ENCODE results near the gene KCTD6. TPM values are rescaled to one million over a fixed set of nuclear protein-coding genes. Genes with fewer than 3 reads are reported as not detected.

KCTD6 gene
- total and polyA plus RNA-seq, 7 donors: 4.6 to 25.3 (median 12.0) TPM

GRCh38 chr3:58514405-58514804, 22.5 kb downstream of the KCTD6 start:
- no peak overlapping the region for H3K4me3 ChIP-seq
- intact Hi-C loops (cut with DNase I): no loop called here
- DNase-seq: no peak
- 93 to 96% methylated on average over 3 of the region's 3 CpGs for WGBS, 2 donors
- no peaks in the 10 kb centered on the region for H3K4me1 ChIP-seq
- TF ChIP-seq EP300 (IDR thresholded peaks at IDR 0.05) (no peak), POLR2A (IDR thresholded peaks at IDR 0.05) (no peak), CTCF (IDR thresholded peaks at IDR 0.05) (no peak), POLR2AphosphoS5 (IDR thresholded peaks at IDR 0.05) (no peak)
- H3K27me3 ChIP-seq: no peaks in the 10 kb centered on the region
- no peaks in the 10 kb centered on the region for H3K9me3 ChIP-seq
- peaks cover 8 to 84% (median 33%) of the 10 kb centered on the region in 4 donors for H3K36me3 ChIP-seq
- no peak overlapping the region for H3K27ac ChIP-seq

GRCh38 chr3:58518291-58518789, 26.4 kb downstream of the KCTD6 start:
- H3K9me3 ChIP-seq: no peaks in the 10 kb centered on the region
- no peaks in the 10 kb centered on the region for H3K4me1 ChIP-seq
- H3K4me3 ChIP-seq: no peak overlapping the region
- 29 to 69% methylated on average over 3 of the region's 3 CpGs for WGBS, 2 donors
- H3K27ac ChIP-seq: no peak overlapping the region
- DNase-seq: no peak
- H3K27me3 ChIP-seq: no peaks in the 10 kb centered on the region
- TF ChIP-seq POLR2AphosphoS5 (IDR thresholded peaks at IDR 0.05): no peak
- TF ChIP-seq CTCF (IDR thresholded peaks at IDR 0.05): no peak
- TF ChIP-seq POLR2A (IDR thresholded peaks at IDR 0.05): no peak
- no peak for TF ChIP-seq EP300 (IDR thresholded peaks at IDR 0.05)
- peaks cover 8 to 97% (median 55%) of the 10 kb centered on the region in 4 donors for H3K36me3 ChIP-seq
- intact Hi-C loops (cut with DNase I): no loop called here

- no peak overlapping the region for H3K27ac ChIP-seq
- DNase-seq: no peak
- no peaks in the 10 kb centered on the region for H3K9me3 ChIP-seq
- H3K4me1 ChIP-seq: no peaks in the 10 kb centered on the region
- peaks cover 19 to 97% (median 50%) of the 10 kb centered on the region in 4 donors for H3K36me3 ChIP-seq
- intact Hi-C loops (cut with DNase I): no loop called here
- no peak overlapping the region for H3K4me3 ChIP-seq
- TF ChIP-seq CTCF (IDR thresholded peaks at IDR 0.05): no peak
- no peak for TF ChIP-seq POLR2A (IDR thresholded peaks at IDR 0.05)
- no peak for TF ChIP-seq EP300 (IDR thresholded peaks at IDR 0.05)
- TF ChIP-seq POLR2AphosphoS5 (IDR thresholded peaks at IDR 0.05): no peak
- WGBS, 2 donors: 86 to 92% methylated on average over 6 of the region's 6 CpGs
- H3K27me3 ChIP-seq: no peaks in the 10 kb centered on the region
Measured at GRCh38 chr3:58519668-58520402, 27.9 kb downstream of the KCTD6 start.

GRCh38 chr3:58520403-58521335, 28.8 kb downstream of the KCTD6 start:
- Histone ChIP-seq H3K4me3 (no peak overlapping the region), H3K9me3 (no peaks in the 10 kb centered on the region), H3K27me3 (no peaks in the 10 kb centered on the region), H3K27ac (no peak overlapping the region), H3K36me3 (peaks cover 20 to 96% (median 41%) of the 10 kb centered on the region in 4 donors), H3K4me1 (no peaks in the 10 kb centered on the region)
- no peak for TF ChIP-seq POLR2AphosphoS5 (IDR thresholded peaks at IDR 0.05)
- TF ChIP-seq CTCF (IDR thresholded peaks at IDR 0.05): no peak
- TF ChIP-seq EP300 (IDR thresholded peaks at IDR 0.05): no peak
- no peak for TF ChIP-seq POLR2A (IDR thresholded peaks at IDR 0.05)
- intact Hi-C loops (cut with DNase I): no loop called here
- whole genome bisulfite sequencing, 2 donors: 71 to 79% methylated on average over 8 of the region's 8 CpGs
- DNase-seq: no peak
